NCI-H460 (cell line): ENCODE data around the gene SMIM10. TPM values are rescaled to one million over a fixed set of nuclear protein-coding genes. Genes with fewer than 3 reads are reported as not detected.
A peak's percentile ranks its signal among the peaks of the same experiment; 100 is the strongest.
"Not testable (repeated sequence)": the region's sequence is repeated elsewhere in the genome, so short reads cannot be mapped to it uniquely, and the experiment has no call there.

Source experiments
- DNase-seq: peaks from one replicate; pipeline ENCODE4 v3.0.0-alpha.2; 2016; ENCODE audit warnings: low read depth; ENCODE audit errors: extremely low read depth
- polyA plus RNA-seq: library from polyadenylated mRNA; depleted of rRNA; stranded (reverse); fragments of >200 nt; gene quantifications from 2 replicates; pipeline ENCODE4 v1.2.3, GENCODE V29; 2014; cell fraction: nucleus; rRNA removed
- total RNA-seq: library from RNA; depleted of rRNA; stranded (reverse); fragments of >200 nt; shearing (Covaris generic); gene quantifications from 2 replicates; pipeline ENCODE4 v1.2.3, GENCODE V29; 2014; rRNA removed

SMIM10 gene
- 3.2 and 4.1 TPM in 2 replicates for total RNA-seq
- 1.9 and 2.6 TPM in 2 replicates for polyA plus RNA-seq

GRCh38 chrX:134990801-134991481 lies at the start of gene SMIM10:
SMIM10 (plus strand) TSS chrX:134990991; CDS start chrX:134991096, 105 bp downstream.
- DNase-seq: peak; percentile 32

GRCh38 chrX:134946364-134946763 lies 44.4 kb upstream of the SMIM10 start:
- not testable (repeated sequence) for DNase-seq

GRCh38 chrX:134948333-134949241 lies 42.2 kb upstream of the SMIM10 start:
- DNase-seq: peak; percentile 58

GRCh38 chrX:134949271-134949670 lies 41.5 kb upstream of the SMIM10 start:
- no peak for DNase-seq

- DNase-seq: no peak
These were observed 33.0 kb upstream of the SMIM10 start for GRCh38 chrX:134957836-134958235.

- not testable (repeated sequence) for DNase-seq
These were observed 30.4 kb upstream of the SMIM10 start for GRCh38 chrX:134960366-134960765.

- no peak for DNase-seq
These were observed 27.8 kb upstream of the SMIM10 start for GRCh38 chrX:134963041-134963440.

- no peak for DNase-seq
These were observed 21.1 kb upstream of the SMIM10 start for GRCh38 chrX:134969726-134970125.

- DNase-seq: no peak
These were observed 18.9 kb upstream of the SMIM10 start for GRCh38 chrX:134971926-134972325.

GRCh38 chrX:134975516-134975915 lies 15.3 kb upstream of the SMIM10 start:
- DNase-seq: no peak

GRCh38 chrX:134981910-134982309 lies 8.9 kb upstream of the SMIM10 start:
- DNase-seq: no peak

- no peak for DNase-seq
These were observed 8.0 kb upstream of the SMIM10 start for GRCh38 chrX:134982748-134983147.

GRCh38 chrX:134985479-134985878 lies 5.3 kb upstream of the SMIM10 start:
- DNase-seq: no peak

GRCh38 chrX:134990475-134990800 lies 353 bp upstream of the SMIM10 start:
- no peak for DNase-seq

GRCh38 chrX:134997646-134998045 lies 6.9 kb downstream of the SMIM10 start:
- no peak for DNase-seq

GRCh38 chrX:134998246-134998645 lies 7.5 kb downstream of the SMIM10 start:
- no peak for DNase-seq

GRCh38 chrX:134999469-134999868 lies 8.7 kb downstream of the SMIM10 start:
- DNase-seq: peak; percentile 42

GRCh38 chrX:135000516-135000915 lies 9.7 kb downstream of the SMIM10 start:
- DNase-seq: no peak

- peak; percentile 91 for DNase-seq
These were observed 13.3 kb downstream of the SMIM10 start for GRCh38 chrX:135003876-135004623.

GRCh38 chrX:135006187-135006586 lies 15.4 kb downstream of the SMIM10 start:
- DNase-seq: no peak

- no peak for DNase-seq
These were observed 18.3 kb downstream of the SMIM10 start for GRCh38 chrX:135009057-135009610.
